Psoas muscle (tissue), 8 donors: Measurements from ENCODE around the gene MPL. TPM values are rescaled to one million over a fixed set of nuclear protein-coding genes. Genes with fewer than 3 reads are reported as not detected.

ENCODE experiments used
- ATAC-seq, 4 donors: fragments of 200-7000 bp; cut with Tn5 transposase; one replicate each; pipeline ENCODE4 v1.9.1; 2020; ENCODE audit warnings: moderate library complexity in 3 of 4, mild to moderate bottlenecking in 2 of 4
- DNase-seq, 2 donors: peaks; one replicate each; pipeline ENCODE4 v3.0.0-alpha.2; 2020
- H3K27ac ChIP-seq: fragments of 200-600 bp; one replicate; pipeline ENCODE4 v1.8.0; 2022
- H3K27me3 ChIP-seq, 3 donors: fragments of 200-600 bp in 1 of 3; one replicate each; pipeline versions ENCODE4 v1.6.1 to v1.8.0; 2013 to 2022; ENCODE audit warnings: low read length in 2 of 3, mild to moderate bottlenecking in 2 of 3, moderate library complexity in 1 of 3; ENCODE audit not compliant: insufficient read depth in 3 of 3
- H3K36me3 ChIP-seq, 2 donors: fragments of 200-600 bp in 1 of 2; one replicate each; pipeline versions ENCODE4 v1.6.1 to v1.8.0; 2013 to 2022; ENCODE audit warnings: low read depth in 1 of 2, mild to moderate bottlenecking in 1 of 2, moderate library complexity in 1 of 2; ENCODE audit not compliant: insufficient read depth in 1 of 2
- H3K4me1 ChIP-seq: fragments of 200-600 bp; one replicate; pipeline ENCODE4 v1.8.0; 2022
- H3K4me3 ChIP-seq: fragments of 200-600 bp; one replicate; pipeline ENCODE4 v1.8.0; 2022; ENCODE audit warnings: mild to moderate bottlenecking
- H3K9me3 ChIP-seq: fragments of 200-600 bp; one replicate; pipeline ENCODE4 v1.8.0; 2022
- CTCF ChIP-seq: fragments of 200-600 bp; IDR thresholded peaks from one replicate; pipeline ENCODE4 v1.8.0; 2022; ENCODE audit warnings: antibody characterized with exemption
- WGBS, 3 donors: extraction: QIAGEN DNeasy Blood & Tissue Kit; methylation state at CpG; one replicate each; pipeline versions ENCODE4 v1.1.6 to v1.1.7; 2013; 5-methylcytosine and 5-hydroxymethylcytosine counted together
- intact Hi-C, 2 donors: fragments of 100-400 bp; cut with DNase I; formaldehyde crosslinking; loops; one replicate each; pipeline versions ENCODE4 v1.11.0 to v1.14.2; 2022
- polyA plus RNA-seq, 3 donors: library from polyadenylated mRNA; stranded (reverse); fragments of 200-250 nt; gene quantifications; one replicate each; pipeline ENCODE4 v1.2.3, GENCODE V29; 2013
- total RNA-seq, 4 donors: library from RNA; stranded (reverse); fragmentation: NEBNext Ultra II Directional in 2 of 4; extraction: Animal tissue kit (Norgen Biotek cat#: 25700) in 2 of 4; gene quantifications; one replicate each; pipeline versions ENCODE4 v1.2.1 to v1.2.4, GENCODE V29; 2021 to 2023
- donor health status: healthy with polysubstance abuse.
- donor health status: DM: no; HTN: no; CAD: no; lungs with moderate emphysema.
- donor health status: Bipolar disorder and iron deficiency.
- donor health status: healthy.
- donor health status: DM: yes; HTN: yes; CAD: no.
- donor health status: DM: no; HTN: no; CAD: no.
- donor health status: DM: no; HTN: no; CAD: no.
- donor health status: DM: yes; HTN: yes; CAD: no.

The MPL gene
- total and polyA plus RNA-seq, 7 donors, result 0.01 to 0.11 TPM; not detected in 5

DNA sequence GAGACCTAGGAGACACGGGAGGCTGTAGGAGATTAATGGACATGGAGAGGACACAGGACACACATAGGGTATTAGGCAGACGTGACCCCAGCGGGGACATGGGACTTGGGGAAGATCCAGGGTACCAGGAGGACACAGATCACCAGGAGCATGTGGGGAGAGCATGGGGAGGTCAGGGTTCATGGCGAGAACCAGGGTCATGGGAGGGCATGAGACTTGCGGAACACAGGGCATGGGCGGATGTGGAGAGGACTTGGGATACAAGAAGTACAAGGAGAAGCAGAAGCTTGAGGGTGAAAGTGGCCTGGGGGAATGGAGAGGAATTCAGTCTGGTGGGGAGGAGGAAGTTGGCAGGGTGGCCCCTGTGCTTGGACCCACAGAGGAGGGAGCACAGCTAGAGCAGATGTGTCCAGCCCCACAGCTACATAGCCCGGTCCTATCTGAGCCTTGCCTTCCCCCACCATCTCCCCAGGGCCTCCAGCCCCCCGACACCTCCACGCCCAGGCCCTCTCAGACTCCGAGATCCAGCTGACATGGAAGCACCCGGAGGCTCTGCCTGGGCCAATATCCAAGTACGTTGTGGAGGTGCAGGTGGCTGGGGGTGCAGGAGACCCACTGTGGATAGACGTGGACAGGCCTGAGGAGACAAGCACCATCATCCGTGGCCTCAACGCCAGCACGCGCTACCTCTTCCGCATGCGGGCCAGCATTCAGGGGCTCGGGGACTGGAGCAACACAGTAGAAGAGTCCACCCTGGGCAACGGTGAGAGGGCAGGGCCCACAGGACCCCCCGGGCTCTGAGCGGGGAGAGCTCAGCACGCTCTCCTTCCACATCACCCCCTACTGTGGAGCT lies 24.7 kb upstream of the MPL start:
- no peak overlapping the region for H3K4me3 ChIP-seq
- intact Hi-C loops, result loop anchor here in 1 of 2 donors (10.0 kb wide), 1 partner anchor 1168 kb away; no protein-coding TSS in a partner anchor
- WGBS, 3 donors, result 83 to 86% (median 85%) methylated on average over 22 to 24 of the region's 24 CpGs
- no peaks in the 10 kb centered on the region for H3K27me3 ChIP-seq
- ATAC-seq (no peak), DNase-seq (no peak)
- no peaks in the 10 kb centered on the region for H3K4me1 ChIP-seq
- TF ChIP-seq CTCF, result no peak
- no peak overlapping the region for H3K27ac ChIP-seq
- no peaks in the 10 kb centered on the region for H3K36me3 ChIP-seq
- no peaks in the 10 kb centered on the region for H3K9me3 ChIP-seq

GRCh38 chr1:43313771-43314170 lies 23.8 kb upstream of the MPL start:
- no peaks in the 10 kb centered on the region for H3K36me3 ChIP-seq
- intact Hi-C loops, result loop anchor here in 1 of 2 donors (10.0 kb wide), 1 partner anchor 1169 kb away; no protein-coding TSS in a partner anchor
- no peaks in the 10 kb centered on the region for H3K9me3 ChIP-seq
- no peak for TF ChIP-seq CTCF
- H3K4me3 ChIP-seq, result no peak overlapping the region
- H3K27ac ChIP-seq, result no peak overlapping the region
- ATAC-seq (no peak), DNase-seq (no peak)
- H3K4me1 ChIP-seq, result no peaks in the 10 kb centered on the region
- H3K27me3 ChIP-seq, result no peaks in the 10 kb centered on the region
- WGBS, 3 donors, result 91 to 93% (median 93%) methylated on average over 10 of the region's 10 CpGs

GRCh38 chr1:43314233-43314632 lies 23.4 kb upstream of the MPL start:
- intact Hi-C loops, result loop anchor here in 1 of 2 donors (10.0 kb wide), 1 partner anchor 1169 kb away; no protein-coding TSS in a partner anchor
- peak in 1 of 2 donors; percentile 18 for DNase-seq
- no peaks in the 10 kb centered on the region for H3K9me3 ChIP-seq
- H3K27me3 ChIP-seq, result no peaks in the 10 kb centered on the region
- H3K4me1 ChIP-seq, result no peaks in the 10 kb centered on the region
- no peaks in the 10 kb centered on the region for H3K36me3 ChIP-seq
- no peak for TF ChIP-seq CTCF
- no peak for ATAC-seq
- H3K4me3 ChIP-seq, result no peak overlapping the region
- WGBS, 3 donors, result 84 to 93% (median 92%) methylated on average over 5 of the region's 5 CpGs
- no peak overlapping the region for H3K27ac ChIP-seq

GRCh38 chr1:43315481-43315880 lies 22.1 kb upstream of the MPL start:
- Histone ChIP-seq H3K9me3 (no peaks in the 10 kb centered on the region), H3K4me1 (no peaks in the 10 kb centered on the region), H3K27ac (no peak overlapping the region), H3K27me3 (no peaks in the 10 kb centered on the region), H3K4me3 (no peak overlapping the region), H3K36me3 (no peaks in the 10 kb centered on the region)
- intact Hi-C loops, result loop anchor here in 1 of 2 donors (10.0 kb wide), 1 partner anchor 1171 kb away; no protein-coding TSS in a partner anchor
- ATAC-seq (no peak), DNase-seq (no peak)
- no peak for TF ChIP-seq CTCF
- WGBS, 3 donors, result 80 to 85% (median 82%) methylated on average over 3 of the region's 3 CpGs
